Medulla oblongata (tissue), 1 donor: ENCODE results near the gene C10orf90.

Experiments
- DNase-seq: peaks from one replicate; pipeline ENCODE4 v3.0.0-alpha.2; 2015; ENCODE audit errors: extremely low spot score

Gene C10orf90

DNA sequence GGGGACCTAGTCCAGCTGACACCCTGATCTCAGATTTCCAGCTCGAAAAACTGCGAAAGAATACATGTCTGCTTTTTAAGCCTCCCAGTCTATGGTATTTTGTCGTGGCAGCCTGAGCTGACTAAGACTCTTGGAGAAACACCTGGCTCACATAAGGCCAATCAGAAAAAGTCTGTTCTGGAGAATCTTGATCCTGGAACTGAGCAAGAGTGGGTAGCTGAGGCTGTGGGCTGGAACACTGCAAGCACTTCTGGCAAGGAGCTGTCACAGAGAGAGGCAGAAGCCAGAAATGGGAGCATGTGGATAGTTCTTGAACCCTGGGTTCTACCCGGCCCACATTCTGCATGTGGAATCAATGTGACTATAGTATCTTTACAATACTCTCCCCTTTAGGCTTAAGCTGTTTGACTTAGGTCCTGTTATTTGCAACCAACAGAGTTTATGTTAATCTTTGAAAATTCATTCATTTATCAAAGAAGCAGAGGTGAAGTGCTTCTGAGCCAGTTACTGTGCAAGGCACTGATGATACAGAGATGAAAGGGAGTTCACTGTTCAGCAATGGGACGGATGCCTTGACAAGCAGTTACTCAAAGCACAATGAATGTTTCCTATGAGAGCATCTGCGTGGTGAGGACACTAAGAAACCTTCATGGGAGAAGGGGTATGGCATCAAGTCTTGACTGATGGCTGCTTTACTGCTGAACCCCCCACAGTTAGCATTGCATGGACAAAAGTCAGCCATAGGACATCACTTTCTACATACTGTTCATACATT is 4.4 kb upstream of the C10orf90 start:
- DNase-seq, result peak; percentile 70

DNA sequence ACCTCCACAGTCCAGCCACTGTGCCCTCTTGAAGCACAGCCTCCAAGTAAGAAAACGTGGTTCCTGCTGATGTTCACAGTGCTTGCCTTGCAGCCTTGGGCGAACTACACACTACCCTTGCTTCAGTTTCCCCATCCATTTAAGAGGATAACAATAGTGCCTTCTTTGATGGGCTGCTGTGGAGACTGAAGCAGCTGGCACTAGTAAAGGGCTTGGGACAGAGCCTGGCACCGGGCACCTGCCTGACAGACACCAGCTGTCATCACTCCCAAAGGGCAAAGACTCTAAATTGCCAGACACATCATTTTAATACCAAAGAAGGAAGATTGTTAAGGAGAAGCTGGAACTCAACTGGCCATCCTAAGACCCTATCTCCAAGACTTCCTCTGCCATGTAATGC is 3.1 kb upstream of the C10orf90 start:
- DNase-seq, result peak; percentile 71

DNA sequence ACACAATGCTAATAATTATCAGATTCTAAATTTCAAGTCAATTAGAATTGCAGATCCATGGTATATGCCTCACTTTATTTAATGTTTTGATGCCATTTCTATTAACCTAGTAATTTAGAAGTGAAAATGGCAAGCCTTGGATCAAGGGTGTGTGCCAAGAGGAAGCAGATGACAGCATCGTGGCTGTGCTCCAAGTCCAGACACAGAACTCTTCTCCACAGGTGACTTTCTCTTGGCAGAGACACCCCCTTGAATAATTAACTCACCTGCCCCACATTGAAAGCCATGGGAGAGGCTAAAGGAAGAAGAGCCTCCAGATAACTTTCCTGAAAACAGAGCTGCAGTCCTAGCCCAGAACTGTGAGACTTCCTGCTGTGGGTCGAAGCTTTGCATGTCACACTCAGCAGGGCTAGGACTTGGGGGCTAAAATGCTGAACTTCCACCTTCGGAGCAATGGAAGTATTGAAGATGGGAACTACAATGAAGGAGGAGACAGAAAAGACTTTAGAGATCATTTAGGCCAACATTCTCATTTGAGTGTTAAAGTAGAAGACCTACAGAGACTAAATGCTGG is 996 bp upstream of the C10orf90 start:
- DNase-seq, result no peak

- peak; percentile 90 for DNase-seq
Observed at GRCh38 chr10:126670895-126671261, 385 bp upstream of the C10orf90 start.

- DNase-seq, result no peak
Observed at GRCh38 chr10:126669168-126669567, 1.3 kb downstream of the C10orf90 start.

- no peak for DNase-seq
Observed at GRCh38 chr10:126668505-126668904, 2.0 kb downstream of the C10orf90 start.

DNA sequence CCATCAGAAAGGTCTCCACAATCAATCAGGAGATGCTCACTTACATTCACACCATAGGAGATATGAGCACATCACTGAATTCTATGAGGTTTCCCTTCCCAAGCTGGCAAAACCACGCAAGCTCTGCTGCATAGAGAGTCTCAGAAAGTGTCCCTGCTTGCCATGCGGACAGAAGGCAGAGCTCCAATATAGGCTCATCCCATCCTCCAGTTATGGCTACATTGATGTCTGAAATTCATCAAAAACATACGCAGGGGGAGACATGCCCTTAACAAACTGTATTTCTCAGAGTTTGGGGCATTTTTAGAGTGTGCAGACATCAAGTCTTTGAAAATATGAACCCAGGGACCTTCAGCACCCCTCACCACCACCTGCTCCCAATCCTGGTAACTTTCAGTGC is 2.9 kb downstream of the C10orf90 start:
- no peak for DNase-seq

- no peak for DNase-seq
Observed at GRCh38 chr10:126665207-126665606, 5.3 kb downstream of the C10orf90 start.

DNA sequence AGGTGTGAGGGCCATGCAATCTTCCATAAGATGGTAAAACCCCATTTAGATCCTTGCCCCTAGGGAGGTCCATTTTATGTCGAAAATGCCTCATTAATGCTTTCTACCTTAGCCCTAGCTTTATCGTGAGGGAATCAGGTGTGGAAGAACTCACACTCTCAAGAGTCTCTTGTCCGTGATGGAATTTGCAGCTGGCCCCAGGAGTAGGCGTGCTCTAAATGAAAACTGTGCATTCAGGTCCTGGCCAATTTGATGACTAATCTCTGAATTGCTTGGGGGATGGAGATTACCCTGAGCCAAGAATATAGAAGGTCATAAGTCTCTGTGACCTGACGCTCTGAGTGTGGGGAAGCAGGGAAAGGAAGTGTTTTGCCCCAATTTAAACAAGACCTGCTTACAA is 6.6 kb downstream of the C10orf90 start:
- DNase-seq, result no peak

DNA sequence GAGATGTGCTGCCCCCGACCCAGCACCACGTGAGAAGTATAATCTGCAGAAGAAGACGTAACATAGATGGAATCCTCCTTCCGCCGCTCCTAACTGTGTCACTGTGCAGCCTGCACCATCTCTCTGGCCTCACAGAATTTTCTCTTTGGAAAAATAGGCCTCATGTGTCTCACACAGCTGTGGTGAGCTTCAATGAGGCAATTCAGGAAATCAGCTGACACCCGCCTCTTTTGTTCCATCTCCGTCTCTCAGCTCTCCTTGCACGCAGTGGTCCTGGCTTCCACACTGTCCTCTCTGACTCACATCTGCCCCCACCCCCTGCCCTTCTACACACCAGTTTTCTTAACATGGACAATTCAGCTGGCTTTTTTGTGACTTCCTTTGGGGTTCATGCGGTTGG is 7.2 kb downstream of the C10orf90 start:
- peak; percentile 95 for DNase-seq

DNA sequence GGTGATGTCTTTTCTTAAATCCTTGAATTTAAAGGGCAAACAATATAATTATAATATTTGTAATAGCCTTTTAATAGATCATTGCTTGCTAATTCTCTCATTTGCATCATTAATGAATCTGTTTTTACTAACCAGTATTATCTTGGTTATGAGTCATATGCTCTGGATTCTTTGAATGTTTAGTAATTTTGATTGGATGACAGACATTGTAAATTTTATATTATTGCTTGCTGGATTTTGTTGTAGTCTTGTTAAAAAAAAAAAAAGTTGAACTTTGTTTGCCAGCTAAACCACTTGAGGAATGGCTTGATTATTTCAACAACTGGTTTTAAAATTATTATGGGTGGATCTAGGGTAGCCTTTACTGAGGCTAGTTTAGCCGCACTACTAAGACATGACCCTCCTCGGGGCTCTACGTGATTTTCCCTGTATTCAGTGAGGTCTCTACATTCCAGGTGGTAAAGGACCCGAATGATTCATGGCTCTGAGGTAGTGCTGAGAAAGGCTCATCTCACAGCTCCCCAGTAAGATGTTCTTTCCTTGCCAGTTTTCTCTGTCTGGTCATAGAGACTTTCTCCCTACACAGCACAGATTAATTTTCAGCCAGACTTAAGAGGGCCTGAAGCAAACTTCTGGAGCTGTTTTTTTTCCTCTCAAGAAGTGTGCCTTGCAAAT is 8.5 kb downstream of the C10orf90 start:
- DNase-seq, result no peak

DNA sequence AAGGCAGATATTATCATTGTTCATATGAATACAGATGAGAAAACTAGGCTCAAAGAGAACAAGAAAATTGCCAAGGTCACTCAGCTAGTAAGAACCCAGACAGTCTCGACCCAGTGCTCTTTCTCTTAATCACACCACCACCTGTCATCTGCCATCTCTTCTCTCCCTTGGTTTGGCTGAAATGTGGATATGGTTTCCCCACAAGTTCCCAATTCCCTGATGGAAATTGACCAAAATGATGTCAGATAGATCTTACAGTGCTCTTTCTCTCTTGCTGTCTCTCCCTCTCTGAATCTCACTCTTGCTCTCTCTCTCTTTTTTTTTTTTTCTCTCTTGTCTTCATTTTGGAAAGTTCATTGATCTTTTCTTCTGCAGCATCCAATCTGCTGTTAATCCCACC is 9.1 kb downstream of the C10orf90 start:
- DNase-seq, result no peak

- no peak for DNase-seq
Observed at GRCh38 chr10:126659750-126660149, 10.7 kb downstream of the C10orf90 start.

- DNase-seq, result no peak
Observed at GRCh38 chr10:126658928-126659327, 11.6 kb downstream of the C10orf90 start.

DNA sequence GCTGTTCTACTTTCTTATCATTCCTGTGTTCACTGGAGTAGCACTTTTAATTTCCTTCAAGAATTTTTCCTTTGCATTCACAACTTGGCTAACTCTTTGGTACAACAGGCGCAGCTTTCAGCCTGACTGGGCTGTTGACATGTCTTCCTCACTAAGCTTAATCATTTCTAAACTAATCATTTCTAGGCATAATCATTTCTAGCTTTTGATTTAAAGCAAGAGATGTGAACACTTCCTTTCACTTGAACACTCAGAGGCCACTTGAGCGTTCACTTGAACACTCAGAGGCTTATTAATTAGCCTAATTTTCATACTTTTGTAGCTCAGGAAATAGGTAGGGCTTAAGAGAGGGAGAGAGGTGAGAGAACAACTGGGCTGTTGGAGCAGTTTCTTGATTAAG is 15.9 kb downstream of the C10orf90 start:
- DNase-seq, result no peak

GRCh38 chr10:126651467-126651866 is 19.0 kb downstream of the C10orf90 start:
- DNase-seq, result no peak

- no peak for DNase-seq
Observed at GRCh38 chr10:126650161-126650560, 20.3 kb downstream of the C10orf90 start.

DNA sequence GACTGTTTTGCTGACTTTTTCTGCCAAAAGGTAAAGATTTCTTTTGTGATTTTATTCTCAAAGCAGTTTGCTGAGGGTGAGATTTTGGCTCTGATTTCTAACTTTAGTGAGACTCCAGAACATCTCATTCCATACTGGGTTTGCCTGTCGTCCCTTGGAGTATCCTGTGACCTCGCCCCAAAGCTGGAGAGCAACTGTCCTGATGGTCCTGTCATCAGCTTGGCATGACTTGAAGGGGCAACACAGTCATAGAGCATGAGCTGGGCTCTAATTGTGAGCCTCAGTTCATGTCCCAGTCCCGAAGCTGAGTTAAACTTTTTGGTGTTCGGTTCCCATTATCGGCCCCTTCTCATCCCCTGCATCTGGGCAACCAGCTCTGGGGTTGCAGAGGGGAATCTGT is 23.4 kb downstream of the C10orf90 start:
- no peak for DNase-seq

GRCh38 chr10:126646110-126646509 is 24.4 kb downstream of the C10orf90 start:
- no peak for DNase-seq

DNA sequence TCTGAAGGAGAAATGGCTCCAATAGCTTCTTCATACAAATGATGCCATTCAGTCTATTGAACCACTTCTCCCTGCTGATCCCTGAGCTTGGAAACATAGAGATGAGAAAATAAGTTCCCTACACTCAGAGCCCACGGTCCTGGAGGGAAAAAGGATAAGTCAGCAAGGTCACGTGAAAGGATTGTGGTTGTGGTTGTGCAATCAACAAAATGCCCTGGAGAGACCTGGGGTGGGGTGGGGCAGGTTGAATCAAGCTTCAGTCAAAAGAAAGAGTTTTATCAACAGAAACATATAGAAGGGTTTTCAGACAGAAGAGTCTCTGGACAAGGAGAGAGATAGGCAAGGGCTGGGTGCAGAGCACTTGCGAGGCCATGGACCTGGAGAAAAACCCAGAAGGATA is 30.1 kb downstream of the C10orf90 start:
- DNase-seq, result no peak

GRCh38 chr10:126639084-126639483 is 31.4 kb downstream of the C10orf90 start:
- DNase-seq, result no peak

DNA sequence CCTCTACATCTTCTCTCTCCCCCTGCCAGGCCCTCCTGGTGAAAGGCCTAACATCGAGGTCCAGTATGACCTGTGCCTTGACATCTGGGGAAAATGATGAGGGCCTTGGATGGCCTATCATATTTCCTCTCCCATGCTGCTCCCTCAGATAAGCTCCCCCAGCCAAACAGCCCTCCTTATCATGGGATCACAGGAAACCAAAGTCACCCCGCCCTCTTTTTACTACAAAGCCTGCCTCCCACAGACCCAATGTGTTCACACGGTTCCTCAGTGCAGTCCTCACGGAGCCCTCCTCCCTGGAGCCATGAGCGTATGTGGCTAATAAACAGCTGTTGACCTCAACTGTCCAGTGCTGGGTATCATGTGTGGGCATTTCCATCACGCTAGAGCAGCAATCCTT is 32.0 kb downstream of the C10orf90 start:
- DNase-seq, result no peak

DNA sequence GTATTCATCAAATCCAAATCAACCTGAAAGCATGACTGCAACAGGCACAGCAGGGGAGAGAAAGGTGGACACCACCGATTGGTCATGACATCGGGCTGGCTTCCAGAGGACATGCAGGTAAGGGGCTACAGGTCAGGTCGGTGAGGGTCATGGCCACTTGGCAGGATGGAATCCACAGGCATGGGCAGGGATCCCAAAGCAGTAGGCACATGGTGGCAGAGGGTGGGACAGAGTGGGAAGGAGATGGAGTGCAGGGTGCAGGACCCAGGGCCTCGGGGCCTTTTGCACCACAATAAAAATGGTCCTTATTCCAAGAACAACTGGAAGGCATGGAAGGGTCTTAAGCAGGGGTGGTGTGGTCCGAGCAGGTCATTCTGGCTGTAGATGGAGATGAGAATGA is 33.0 kb downstream of the C10orf90 start:
- DNase-seq, result no peak
